Renal cortical epithelial cell (primary cell): ENCODE measurements around the gene INHBC. TPM values are rescaled to one million over a fixed set of nuclear protein-coding genes. Genes with fewer than 3 reads are reported as not detected.
"Not testable (repeated sequence)": the region's sequence is repeated elsewhere in the genome, so short reads cannot be mapped to it uniquely, and the experiment has no call there.

Experiments
- DNase-seq: peaks from one replicate; pipeline ENCODE4 v3.0.0-alpha.2; 2011; ENCODE audit warnings: low read depth
- total RNA-seq: library from RNA; depleted of rRNA; stranded (reverse); fragments of >200 nt; gene quantifications from 2 replicates; pipeline ENCODE4 v1.2.3, GENCODE V29; 2014

Gene INHBC
- not detected in 2 replicates for total RNA-seq

DNA sequence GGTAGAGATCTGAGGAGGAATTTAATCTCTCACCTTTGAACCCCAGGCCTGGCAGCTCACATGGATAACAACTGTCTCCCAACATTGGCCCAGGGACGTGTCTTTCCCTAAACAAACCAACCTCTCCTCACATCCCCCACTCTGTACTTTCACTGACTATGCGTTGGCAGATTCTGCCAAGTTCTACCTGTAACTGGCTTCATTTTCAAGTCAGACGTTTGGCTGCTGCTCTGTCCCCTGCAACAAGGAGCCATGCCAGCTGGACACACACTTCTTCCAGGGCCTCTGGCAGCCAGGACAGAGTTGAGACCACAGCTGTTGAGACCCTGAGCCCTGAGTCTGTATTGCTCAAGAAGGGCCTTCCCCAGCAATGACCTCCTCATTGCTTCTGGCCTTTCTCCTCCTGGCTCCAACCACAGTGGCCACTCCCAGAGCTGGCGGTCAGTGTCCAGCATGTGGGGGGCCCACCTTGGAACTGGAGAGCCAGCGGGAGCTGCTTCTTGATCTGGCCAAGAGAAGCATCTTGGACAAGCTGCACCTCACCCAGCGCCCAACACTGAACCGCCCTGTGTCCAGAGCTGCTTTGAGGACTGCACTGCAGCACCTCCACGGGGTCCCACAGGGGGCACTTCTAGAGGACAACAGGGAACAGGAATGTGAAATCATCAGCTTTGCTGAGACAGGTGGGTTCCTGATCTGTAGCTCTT is at the start of gene INHBC:
Gene INHBC, plus strand, starts transcription at position 268 of the 707 bp plus-strand sequence. Its CDS starts 103 bp downstream, at position 371.
- DNase-seq, result peak; percentile 29

GRCh38 chr12:57385586-57385985 is 49.0 kb upstream of the INHBC start:
- DNase-seq, result no peak

- no peak for DNase-seq
Measured at GRCh38 chr12:57386187-57386720, 48.3 kb upstream of the INHBC start.

DNA sequence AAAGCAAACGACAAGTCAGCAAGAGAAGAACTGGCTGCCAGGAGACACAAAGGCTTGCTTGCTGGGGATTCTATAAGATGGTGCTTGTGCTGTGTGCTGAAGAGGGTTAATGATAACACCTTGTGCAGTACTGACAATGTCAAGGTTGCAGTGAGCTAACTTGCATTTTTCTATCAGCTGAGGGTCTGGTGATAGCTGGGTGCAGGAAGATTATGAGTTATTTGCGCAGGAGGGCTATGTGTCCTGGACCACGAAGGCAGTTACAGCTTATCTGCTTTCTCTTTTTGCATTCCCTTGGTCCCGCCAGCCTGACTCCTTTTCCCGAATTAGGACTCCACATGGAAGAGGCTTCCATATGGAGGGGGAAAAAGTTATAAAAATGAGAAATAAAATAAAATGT is 46.2 kb upstream of the INHBC start:
- no peak for DNase-seq

DNA sequence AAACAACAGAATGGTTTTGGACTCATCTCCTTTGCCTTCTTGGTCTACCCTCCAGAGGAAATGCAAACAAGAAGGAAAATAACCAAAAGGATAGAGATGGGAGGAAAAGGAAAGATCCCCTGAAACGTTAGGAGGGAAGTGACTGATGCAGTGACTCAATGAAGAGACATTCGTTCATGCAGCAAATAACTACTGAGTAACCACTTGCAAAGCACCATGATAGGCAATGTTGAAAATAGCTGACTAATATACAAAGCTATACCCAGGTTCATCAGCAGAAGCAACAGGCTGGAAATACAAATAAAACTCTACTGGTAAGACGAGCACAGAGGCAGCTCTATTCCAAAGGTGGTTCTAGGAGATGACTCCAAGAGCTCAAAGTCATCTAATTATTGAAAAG is 45.6 kb upstream of the INHBC start:
- peak; percentile 96 for DNase-seq

DNA sequence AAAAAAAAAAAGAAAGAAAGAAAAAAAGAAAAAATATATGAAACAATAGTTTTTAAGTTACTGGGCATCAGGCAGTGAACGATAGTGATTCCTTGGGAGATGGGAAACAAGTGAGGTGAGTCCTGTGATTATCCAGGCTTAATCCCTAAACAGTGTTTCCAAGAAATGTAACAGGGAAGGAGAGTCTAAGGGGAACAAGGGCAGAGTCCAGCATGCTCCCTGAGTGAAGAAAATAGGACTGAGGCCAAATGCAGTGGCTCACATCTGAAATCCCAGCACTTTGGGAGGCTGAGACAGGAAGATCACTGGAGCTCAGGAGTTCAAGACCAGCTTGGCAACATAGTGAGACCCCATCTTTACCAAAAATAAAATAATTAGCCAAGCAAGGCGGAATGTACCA is 44.4 kb upstream of the INHBC start:
- peak; percentile 53 for DNase-seq

DNA sequence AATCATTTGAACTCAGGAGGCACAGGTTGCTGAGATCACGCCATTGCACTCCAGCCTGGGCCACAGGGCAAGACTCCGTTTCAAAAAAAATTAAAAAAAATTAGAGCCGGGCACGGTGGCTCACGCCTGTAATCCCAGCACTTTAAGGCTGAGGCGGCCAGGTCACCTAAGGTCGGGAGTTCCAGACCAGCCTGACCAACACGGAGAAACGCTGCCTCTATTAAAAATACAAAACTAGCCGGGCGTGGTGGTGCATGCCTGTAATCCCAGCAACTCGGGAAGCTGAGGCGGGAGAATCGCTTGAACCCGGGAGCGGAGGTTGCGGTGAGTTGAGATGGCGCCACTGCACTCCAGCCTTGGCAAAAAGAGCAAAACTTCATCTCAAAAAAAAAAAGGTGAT is 39.5 kb upstream of the INHBC start:
- DNase-seq, result no peak

DNA sequence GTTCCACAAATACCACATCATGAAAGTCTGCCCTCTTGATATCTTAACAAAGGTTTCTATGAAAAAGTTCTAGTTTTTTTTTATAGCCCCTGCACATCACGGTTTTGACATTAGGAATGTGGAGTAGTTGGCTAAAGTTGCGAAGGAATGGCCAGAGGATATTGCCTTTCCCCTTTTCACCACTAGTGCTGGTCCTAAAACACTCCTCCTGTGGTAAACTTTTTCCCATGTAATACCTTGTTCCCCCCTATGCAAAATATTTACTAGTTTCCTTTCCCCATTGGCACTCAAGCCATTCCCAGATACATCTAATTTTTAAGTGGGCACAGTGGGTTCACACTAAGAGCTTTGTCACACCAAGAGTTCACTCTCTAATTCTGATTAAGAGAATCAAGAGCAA is 37.1 kb upstream of the INHBC start:
- DNase-seq, result no peak

- DNase-seq, result not testable (repeated sequence)
Measured at GRCh38 chr12:57399718-57400463, 34.7 kb upstream of the INHBC start.

- DNase-seq, result no peak
Measured at GRCh38 chr12:57401165-57401564, 33.4 kb upstream of the INHBC start.

DNA sequence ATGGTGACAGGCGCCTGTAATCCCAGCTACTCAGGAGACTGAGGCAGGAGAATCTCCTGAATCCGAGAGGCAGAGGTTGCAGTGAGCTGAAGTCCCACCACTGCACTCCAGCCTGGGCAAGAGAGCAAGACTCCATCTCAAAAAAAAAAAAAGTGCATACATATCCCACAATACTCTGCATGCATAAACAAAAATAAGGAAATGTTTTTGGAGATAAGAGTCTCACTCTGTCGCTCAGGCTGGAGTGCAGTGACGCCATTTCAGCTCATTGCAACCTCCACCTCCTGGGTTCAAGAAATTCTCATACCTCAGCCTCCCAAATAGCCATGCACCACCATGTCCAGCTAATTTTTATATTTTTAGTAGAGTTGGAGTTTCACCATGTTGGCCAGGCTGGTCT is 32.4 kb upstream of the INHBC start:
- DNase-seq, result not testable (repeated sequence)

- no peak for DNase-seq
Measured at GRCh38 chr12:57404966-57405640, 29.5 kb upstream of the INHBC start.

DNA sequence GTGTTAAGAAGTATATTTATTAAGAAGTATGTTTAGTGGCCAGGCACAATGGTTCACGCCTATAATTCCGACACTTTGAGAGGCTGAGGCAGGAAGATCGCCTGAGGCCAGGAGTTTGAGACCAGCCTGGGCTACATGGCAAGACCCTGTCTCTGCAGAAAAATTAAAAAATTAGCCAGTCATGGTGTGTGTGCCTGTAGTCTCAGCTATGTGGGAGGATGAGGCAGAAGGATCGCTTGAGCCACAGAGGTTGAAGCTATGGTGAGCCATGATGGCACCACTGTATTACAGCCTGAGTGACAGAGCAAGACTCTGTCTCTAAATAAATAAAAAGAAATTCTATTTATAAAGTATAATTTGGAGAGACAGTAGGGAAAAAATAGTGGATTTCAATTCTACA is 24.1 kb upstream of the INHBC start:
- DNase-seq, result no peak

- not testable (repeated sequence) for DNase-seq
Measured at GRCh38 chr12:57414160-57414559, 20.4 kb upstream of the INHBC start.

GRCh38 chr12:57415088-57415487 is 19.5 kb upstream of the INHBC start:
- no peak for DNase-seq

- DNase-seq, result peak; percentile 38
Measured at GRCh38 chr12:57416039-57416996, 18.3 kb upstream of the INHBC start.

- no peak for DNase-seq
Measured at GRCh38 chr12:57418255-57418654, 16.3 kb upstream of the INHBC start.

GRCh38 chr12:57419495-57419894 is 15.1 kb upstream of the INHBC start:
- no peak for DNase-seq

DNA sequence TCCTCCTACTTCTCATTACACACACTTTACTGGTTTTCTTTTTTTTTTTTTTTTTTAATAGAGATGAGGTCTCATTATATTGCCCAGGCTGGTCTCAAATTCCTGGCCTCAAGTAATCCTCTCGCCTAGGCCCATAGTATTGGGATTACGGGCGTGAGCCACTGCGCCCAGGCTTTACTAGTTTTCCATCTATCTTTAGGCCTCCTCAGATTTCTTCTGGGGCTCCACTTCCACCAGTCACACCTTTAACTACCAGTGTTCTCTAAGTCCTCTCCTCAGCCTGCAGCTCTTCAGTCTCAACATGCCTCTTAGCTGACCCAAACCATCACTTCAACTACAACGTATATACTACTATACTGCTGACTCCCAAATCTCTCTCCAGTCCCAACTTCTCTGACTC is 14.1 kb upstream of the INHBC start:
- DNase-seq, result no peak

- DNase-seq, result not testable (repeated sequence)
Measured at GRCh38 chr12:57426948-57427347, 7.6 kb upstream of the INHBC start.

DNA sequence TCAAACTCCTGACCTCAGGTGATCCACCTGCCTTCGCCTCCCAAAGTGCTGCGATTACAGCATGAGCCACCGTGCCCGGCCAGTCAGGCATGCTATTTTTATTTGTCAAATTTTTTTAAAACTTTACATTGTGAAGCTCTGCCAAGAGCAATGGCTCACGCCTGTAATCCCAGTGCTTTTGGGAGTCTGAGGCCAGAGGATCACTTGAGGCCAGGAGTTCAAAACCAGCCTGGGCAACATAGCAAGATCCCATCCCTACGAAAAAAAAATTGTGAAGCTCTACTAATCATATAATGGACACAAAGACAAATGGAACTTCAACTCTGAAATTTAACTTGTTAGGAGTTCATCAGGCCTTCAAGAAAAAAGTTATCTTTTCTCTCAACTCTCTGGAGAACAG is 5.6 kb upstream of the INHBC start:
- DNase-seq, result no peak
